H1 (cell line): Measurements from ENCODE around the gene EBPL. TPM values are rescaled to one million over a fixed set of nuclear protein-coding genes. Genes with fewer than 3 reads are reported as not detected.

ENCODE experiments used
- ATF3 ChIP-seq: IDR thresholded peaks from 2 replicates; pipeline ENCODE4 v1.6.1; 2011; ENCODE audit warnings: low read depth, mild to moderate bottlenecking, low read length; ENCODE audit not compliant: insufficient read depth
- polyA plus RNA-seq, 7 experiments: library from polyadenylated mRNA; depleted of rRNA in 3 of 7; stranded (reverse) in 5 of 7; unstranded in 2 of 7; fragments of >200 nt in 5 of 7; fragments of 200-250 nt in 2 of 7; gene quantifications; 1 replicate in 5 of 7; 2 replicates in 1 of 7; 4 replicates in 1 of 7; pipeline versions ENCODE4 v1.2.1 to v1.2.3, GENCODE V29; 2011 to 2013; ENCODE audit warnings: missing spikeins in 2 of 7, mixed read lengths in 2 of 7
- total RNA-seq: library from RNA; stranded (reverse); fragmentation: NEBNext Ultra II Directional; extraction: Animal tissue kit (Norgen Biotek cat#: 25700); gene quantifications from 2 replicates; pipeline ENCODE4 v1.2.1, GENCODE V29; 2021

Gene EBPL
- total and polyA plus RNA-seq, 2 of the 8 experiments (the other 6 are each of a cell fraction or from before 2014, with no cell fraction given) = 130 to 204 TPM

- no peak for TF ChIP-seq ATF3
These were observed 26.7 kb downstream of the EBPL start (continued) for GRCh38 chr13:49664606-49665005.
